Measurements from ENCODE around the gene ABCD2. TPM values are rescaled to one million over a fixed set of nuclear protein-coding genes. Genes with fewer than 3 reads are reported as not detected.

ABCD2 gene
- total and polyA plus RNA-seq, 4 donors = under 0.01 to 0.25 (median 0.05) TPM; not detected in 1

Small RNA genes lying within 50 kb of the gene (small RNA-seq; reads per million reads assigned to genes)
- not detected for gene AC121334.2

Other genes starting within 250 kb of the ABCD2 start
- gene KIF21A, start 176.7 kb downstream of the ABCD2 start, total RNA-seq = 10 to 100 TPM in 1 of 2 donors, 1 to 10 TPM in 1; 9.1 to 47.4 TPM
- 10 to 100 TPM; 13.8 to 28.3 TPM for gene KIF21A, start 176.7 kb downstream of the ABCD2 start, polyA plus RNA-seq

All from liver (tissue), 5 donors.